Lower leg skin (tissue), 3 donors: Measurements from ENCODE around the gene MICU1.

Experiments used
- POLR2A ChIP-seq, 2 donors: fragments of 450-650 bp; IDR thresholded peaks; one replicate each; pipeline ENCODE4 v1.6.1; 2016 to 2017; ENCODE audit warnings: antibody characterized with exemption in 2 of 2, mild to moderate bottlenecking in 1 of 2, moderate library complexity in 1 of 2
- TF ChIP-seq, protein P1 (sequence below), 3 donors: fragments of 450-650 bp; IDR thresholded peaks; one replicate each; pipeline ENCODE4 v1.5.1; 2016; ENCODE audit warnings: antibody characterized with exemption in 3 of 3, mild to moderate bottlenecking in 3 of 3, moderate library complexity in 2 of 3

DNA sequence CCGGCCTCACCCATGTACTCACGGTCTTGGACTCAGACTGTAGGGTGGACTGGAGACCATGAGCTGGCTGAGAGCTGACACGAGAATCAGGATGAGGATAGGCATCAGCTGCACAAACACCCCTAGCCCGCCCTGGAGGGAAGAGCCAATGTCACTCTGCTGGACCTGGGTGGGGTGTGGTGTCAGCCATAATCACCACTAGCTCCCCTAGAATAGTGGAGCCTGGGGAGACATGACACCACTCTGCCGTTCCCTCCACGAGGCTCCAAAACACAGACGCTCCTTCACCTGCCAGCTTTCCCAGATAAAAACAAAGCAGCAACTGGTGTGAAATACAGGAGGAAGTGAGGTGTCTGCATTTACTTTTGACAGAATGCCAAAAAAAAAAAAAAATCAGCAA is 287.7 kb downstream of the MICU1 start:
- TF ChIP-seq, protein P1, sequence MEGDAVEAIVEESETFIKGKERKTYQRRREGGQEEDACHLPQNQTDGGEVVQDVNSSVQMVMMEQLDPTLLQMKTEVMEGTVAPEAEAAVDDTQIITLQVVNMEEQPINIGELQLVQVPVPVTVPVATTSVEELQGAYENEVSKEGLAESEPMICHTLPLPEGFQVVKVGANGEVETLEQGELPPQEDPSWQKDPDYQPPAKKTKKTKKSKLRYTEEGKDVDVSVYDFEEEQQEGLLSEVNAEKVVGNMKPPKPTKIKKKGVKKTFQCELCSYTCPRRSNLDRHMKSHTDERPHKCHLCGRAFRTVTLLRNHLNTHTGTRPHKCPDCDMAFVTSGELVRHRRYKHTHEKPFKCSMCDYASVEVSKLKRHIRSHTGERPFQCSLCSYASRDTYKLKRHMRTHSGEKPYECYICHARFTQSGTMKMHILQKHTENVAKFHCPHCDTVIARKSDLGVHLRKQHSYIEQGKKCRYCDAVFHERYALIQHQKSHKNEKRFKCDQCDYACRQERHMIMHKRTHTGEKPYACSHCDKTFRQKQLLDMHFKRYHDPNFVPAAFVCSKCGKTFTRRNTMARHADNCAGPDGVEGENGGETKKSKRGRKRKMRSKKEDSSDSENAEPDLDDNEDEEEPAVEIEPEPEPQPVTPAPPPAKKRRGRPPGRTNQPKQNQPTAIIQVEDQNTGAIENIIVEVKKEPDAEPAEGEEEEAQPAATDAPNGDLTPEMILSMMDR (IDR thresholded peaks at IDR 0.05) = no peak
- no peak for TF ChIP-seq POLR2A (IDR thresholded peaks at IDR 0.05)
